Stimulated activated CD4-positive, alpha-beta T cell treated with anti-CD3 and anti-CD28 coated beads, Interleukin-4, amount 100 ng/mL, for 1 hour (primary cell): Measurements from ENCODE around the gene NSMF.
A peak's percentile ranks its signal among the peaks of the same experiment; 100 is the strongest.
"Not testable (repeated sequence)": the region's sequence is repeated elsewhere in the genome, so short reads cannot be mapped to it uniquely, and the experiment has no call there.

Experiments used
- DNase-seq: peaks from one replicate; pipeline ENCODE4 v3.0.0-alpha.2; 2020

NSMF gene

GRCh38 chr9:137428841-137429545, 30.1 kb downstream of the NSMF start:
- no peak for DNase-seq

- no peak for DNase-seq
Observed at GRCh38 chr9:137428311-137428630, 30.9 kb downstream of the NSMF start.

GRCh38 chr9:137427454-137428310, 31.5 kb downstream of the NSMF start:
- DNase-seq = no peak

GRCh38 chr9:137426018-137426681, 33.0 kb downstream of the NSMF start:
- DNase-seq = no peak

GRCh38 chr9:137423514-137424291, 35.4 kb downstream of the NSMF start:
- DNase-seq = no peak

- DNase-seq = peak; percentile 95
Observed at GRCh38 chr9:137422604-137423513, 36.3 kb downstream of the NSMF start, which contains the start of the genes EXD3 and NOXA1. EXD3 (minus strand) TSS chr9:137423162; CDS start chr9:137395357, 27,805 bp downstream. NOXA1 (plus strand) TSS chr9:137423393; CDS start chr9:137423530, 137 bp downstream.

- DNase-seq = no peak
Observed at GRCh38 chr9:137421838-137422603, 37.1 kb downstream of the NSMF start.

- DNase-seq = no peak
Observed at GRCh38 chr9:137417161-137418021, 41.7 kb downstream of the NSMF start.

GRCh38 chr9:137416563-137417151, 42.5 kb downstream of the NSMF start:
- DNase-seq = no peak

- no peak for DNase-seq
Observed at GRCh38 chr9:137416006-137416562, 43.0 kb downstream of the NSMF start.

- no peak for DNase-seq
Observed at GRCh38 chr9:137415451-137415850, 43.7 kb downstream of the NSMF start.

GRCh38 chr9:137412431-137412830, 46.7 kb downstream of the NSMF start:
- no peak for DNase-seq

GRCh38 chr9:137411645-137412380, 47.3 kb downstream of the NSMF start:
- DNase-seq = peak; percentile 33

- no peak for DNase-seq
Observed at GRCh38 chr9:137411260-137411644, 47.9 kb downstream of the NSMF start.

GRCh38 chr9:137410891-137411249, 48.3 kb downstream of the NSMF start:
- no peak for DNase-seq

- DNase-seq = not testable (repeated sequence)
Observed at GRCh38 chr9:137410236-137410890, 48.8 kb downstream of the NSMF start.

- no peak for DNase-seq
Observed at GRCh38 chr9:137409515-137409914, 49.6 kb downstream of the NSMF start.
